Measurements from ENCODE around the gene VAMP3.

GRCh38 chr1:7780976-7781375 lies 9.9 kb downstream of the VAMP3 start:
- TF ChIP-seq ZNF121 (tag by site-specific recombination; IDR thresholded peaks at IDR 0.05) (no peak), PBX3 (CRISPR knock-in tag; IDR thresholded peaks at IDR 0.05) (no peak), PRDM4 (tag by site-specific recombination; IDR thresholded peaks at IDR 0.05) (no peak), KLF16 (tag by site-specific recombination; IDR thresholded peaks at IDR 0.05) (no peak), ZBTB7A (tag by site-specific recombination; IDR thresholded peaks at IDR 0.05; ENCODE audit: low read depth) (no peak)

Data from HEK293 (cell line).